Activated naive CD8-positive, alpha-beta T cell treated with anti-CD3 and anti-CD28 coated beads, Interleukin-2, amount 50 U/mL, for 24 hours (primary cell): ENCODE data around the gene HERC2.
"Not testable (repeated sequence)": the region's sequence is repeated elsewhere in the genome, so short reads cannot be mapped to it uniquely, and the experiment has no call there.

ENCODE experiments used
- ATAC-seq: fragments of 150-1000 bp; cut with Tn5 transposase; one replicate; pipeline ENCODE4 v1.10.0; 2021
- DNase-seq: peaks from one replicate; pipeline ENCODE4 v3.0.0; 2021
- H3K27ac Mint-ChIP-seq: one replicate; pipeline ENCODE4 v1.8.0; 2021; ENCODE audit warnings: mild to moderate bottlenecking, mixed read lengths
- H3K27me3 Mint-ChIP-seq: one replicate; pipeline ENCODE4 v1.8.0; 2021; ENCODE audit warnings: mixed read lengths
- H3K36me3 Mint-ChIP-seq: one replicate; pipeline ENCODE4 v1.8.0; 2021; ENCODE audit warnings: low read depth, mixed read lengths
- H3K4me1 Mint-ChIP-seq: one replicate; pipeline ENCODE4 v1.8.0; 2021; ENCODE audit warnings: mixed read lengths
- H3K4me3 Mint-ChIP-seq: one replicate; pipeline ENCODE4 v1.8.0; 2021; ENCODE audit warnings: mild to moderate bottlenecking, moderate library complexity, mixed read lengths
- H3K9me3 Mint-ChIP-seq: one replicate; pipeline ENCODE4 v1.8.0; 2021; ENCODE audit warnings: mixed read lengths

HERC2 gene

GRCh38 chr15:28265334-28266019 lies 56.5 kb downstream of the HERC2 start:
- Mint-ChIP-seq H3K4me1 (peaks cover 4% of the 10 kb centered on the region), H3K4me3 (no peak overlapping the region), H3K9me3 (no peaks in the 10 kb centered on the region), H3K27ac (no peak overlapping the region), H3K36me3 (peaks cover 56% of the 10 kb centered on the region), H3K27me3 (no peaks in the 10 kb centered on the region)
- DNase-seq (no peak), ATAC-seq (no peak)

- Mint-ChIP-seq H3K27me3 (no peaks in the 10 kb centered on the region), H3K36me3 (peaks cover 52% of the 10 kb centered on the region), H3K4me1 (peaks cover 4% of the 10 kb centered on the region), H3K4me3 (no peak overlapping the region), H3K9me3 (no peaks in the 10 kb centered on the region), H3K27ac (no peak overlapping the region)
- ATAC-seq: no peak
- DNase-seq: no peak
Measured at GRCh38 chr15:28264166-28264565, 57.8 kb downstream of the HERC2 start.

GRCh38 chr15:28262438-28262837 lies 59.5 kb downstream of the HERC2 start:
- peaks cover 4% of the 10 kb centered on the region for H3K4me1 Mint-ChIP-seq
- no peak for DNase-seq
- no peak for ATAC-seq
- H3K27ac Mint-ChIP-seq: no peak overlapping the region
- H3K9me3 Mint-ChIP-seq: no peaks in the 10 kb centered on the region
- H3K27me3 Mint-ChIP-seq: no peaks in the 10 kb centered on the region
- H3K4me3 Mint-ChIP-seq: no peak overlapping the region
- H3K36me3 Mint-ChIP-seq: peaks cover 45% of the 10 kb centered on the region

GRCh38 chr15:28260722-28261121 lies 61.3 kb downstream of the HERC2 start:
- peaks cover 34% of the 10 kb centered on the region for H3K36me3 Mint-ChIP-seq
- no peak for ATAC-seq
- H3K4me3 Mint-ChIP-seq: no peak overlapping the region

GRCh38 chr15:28260317-28260716 lies 61.7 kb downstream of the HERC2 start:
- no peak overlapping the region for H3K4me3 Mint-ChIP-seq
- H3K27me3 Mint-ChIP-seq: no peaks in the 10 kb centered on the region
- H3K36me3 Mint-ChIP-seq: peaks cover 32% of the 10 kb centered on the region
- no peak overlapping the region for H3K27ac Mint-ChIP-seq
- peaks cover 4% of the 10 kb centered on the region for H3K4me1 Mint-ChIP-seq
- no peaks in the 10 kb centered on the region for H3K9me3 Mint-ChIP-seq
- ATAC-seq (no peak), DNase-seq (no peak)

More at GRCh38 chr15:28260722-28261121, 61.3 kb downstream of the HERC2 start:
- Mint-ChIP-seq H3K9me3 (no peaks in the 10 kb centered on the region), H3K27me3 (no peaks in the 10 kb centered on the region), H3K4me1 (peaks cover 4% of the 10 kb centered on the region), H3K27ac (no peak overlapping the region)
- DNase-seq: no peak

GRCh38 chr15:28255965-28256364 lies 66.0 kb downstream of the HERC2 start:
- Mint-ChIP-seq H3K27me3 (no peaks in the 10 kb centered on the region), H3K36me3 (peaks cover 32% of the 10 kb centered on the region)

GRCh38 chr15:28252831-28253230 lies 69.1 kb downstream of the HERC2 start:
- peaks cover 40% of the 10 kb centered on the region for H3K36me3 Mint-ChIP-seq

More at GRCh38 chr15:28255965-28256364, 66.0 kb downstream of the HERC2 start:
- ATAC-seq (no peak), DNase-seq (no peak)
- Mint-ChIP-seq H3K4me3 (no peak overlapping the region), H3K4me1 (no peaks in the 10 kb centered on the region), H3K9me3 (no peaks in the 10 kb centered on the region), H3K27ac (no peak overlapping the region)

GRCh38 chr15:28246605-28247004 lies 75.4 kb downstream of the HERC2 start:
- ATAC-seq (no peak), DNase-seq (no peak)
- Mint-ChIP-seq H3K4me1 (no peaks in the 10 kb centered on the region), H3K36me3 (peaks cover 54% of the 10 kb centered on the region), H3K27ac (no peak overlapping the region), H3K4me3 (no peak overlapping the region), H3K9me3 (peaks cover 6% of the 10 kb centered on the region), H3K27me3 (no peaks in the 10 kb centered on the region)

More at GRCh38 chr15:28252831-28253230, 69.1 kb downstream of the HERC2 start:
- no peak overlapping the region for H3K27ac Mint-ChIP-seq
- H3K9me3 Mint-ChIP-seq: no peaks in the 10 kb centered on the region
- no peak for DNase-seq
- no peak overlapping the region for H3K4me3 Mint-ChIP-seq
- H3K27me3 Mint-ChIP-seq: no peaks in the 10 kb centered on the region
- no peak for ATAC-seq
- no peaks in the 10 kb centered on the region for H3K4me1 Mint-ChIP-seq

- Mint-ChIP-seq H3K36me3 (peaks cover 57% of the 10 kb centered on the region), H3K4me1 (no peaks in the 10 kb centered on the region), H3K9me3 (peaks cover 6% of the 10 kb centered on the region), H3K27ac (no peak overlapping the region), H3K4me3 (no peak overlapping the region), H3K27me3 (no peaks in the 10 kb centered on the region)
- ATAC-seq (no peak), DNase-seq (no peak)
Measured at GRCh38 chr15:28243901-28244300, 78.1 kb downstream of the HERC2 start.

- DNase-seq (no peak), ATAC-seq (no peak)
- Mint-ChIP-seq H3K4me3 (no peak overlapping the region), H3K4me1 (no peaks in the 10 kb centered on the region), H3K9me3 (peaks cover 6% of the 10 kb centered on the region), H3K27me3 (no peaks in the 10 kb centered on the region), H3K36me3 (peaks cover 53% of the 10 kb centered on the region), H3K27ac (no peak overlapping the region)
Measured at GRCh38 chr15:28243399-28243798, 78.6 kb downstream of the HERC2 start.

GRCh38 chr15:28238296-28238695 lies 83.7 kb downstream of the HERC2 start:
- peaks cover 32% of the 10 kb centered on the region for H3K36me3 Mint-ChIP-seq
- not testable (repeated sequence) for H3K27me3 Mint-ChIP-seq, H3K4me3 Mint-ChIP-seq, H3K9me3 Mint-ChIP-seq, H3K27ac Mint-ChIP-seq, ATAC-seq, H3K4me1 Mint-ChIP-seq, DNase-seq

GRCh38 chr15:28231743-28232142 lies 90.2 kb downstream of the HERC2 start:
- not testable (repeated sequence) for H3K27ac Mint-ChIP-seq, DNase-seq, H3K27me3 Mint-ChIP-seq, H3K4me1 Mint-ChIP-seq, H3K9me3 Mint-ChIP-seq, ATAC-seq, H3K4me3 Mint-ChIP-seq
- peaks cover 29% of the 10 kb centered on the region for H3K36me3 Mint-ChIP-seq

- H3K27me3 Mint-ChIP-seq, ATAC-seq, H3K27ac Mint-ChIP-seq, H3K4me3 Mint-ChIP-seq, H3K9me3 Mint-ChIP-seq, H3K4me1 Mint-ChIP-seq, DNase-seq: not testable (repeated sequence)
- H3K36me3 Mint-ChIP-seq: peaks cover 33% of the 10 kb centered on the region
Measured at GRCh38 chr15:28231336-28231735, 90.6 kb downstream of the HERC2 start.

GRCh38 chr15:28228990-28229640 lies 92.9 kb downstream of the HERC2 start:
- not testable (repeated sequence) for H3K9me3 Mint-ChIP-seq, ATAC-seq, H3K27ac Mint-ChIP-seq, H3K4me3 Mint-ChIP-seq, H3K27me3 Mint-ChIP-seq, H3K4me1 Mint-ChIP-seq, DNase-seq
- peaks cover 43% of the 10 kb centered on the region for H3K36me3 Mint-ChIP-seq

- H3K27ac Mint-ChIP-seq: no peak overlapping the region
- no peaks in the 10 kb centered on the region for H3K9me3 Mint-ChIP-seq
- DNase-seq (no peak), ATAC-seq (no peak)
- no peaks in the 10 kb centered on the region for H3K27me3 Mint-ChIP-seq
- H3K4me1 Mint-ChIP-seq: no peaks in the 10 kb centered on the region
- H3K4me3 Mint-ChIP-seq: no peak overlapping the region
- H3K36me3 Mint-ChIP-seq: peaks cover 43% of the 10 kb centered on the region
Measured at GRCh38 chr15:28228096-28228495, 93.9 kb downstream of the HERC2 start.
